ENCODE results near the gene JPH3. TPM values are rescaled to one million over a fixed set of nuclear protein-coding genes. Genes with fewer than 3 reads are reported as not detected.

The JPH3 gene
- total RNA-seq, 1 experiment from 2014 or later = 1.4 TPM

- H3K4me3 ChIP-seq (ENCODE audit: low read depth, low read length, poor library complexity, severe bottlenecking) = no peak overlapping the region
- intact Hi-C loops (cut with micrococcal nuclease; ENCODE audit: unreplicated experiment) = no loop called here
- POLR2A ChIA-PET (ENCODE audit: low non-redundant PET) = no interaction called here
- H3K36me3 ChIP-seq (ENCODE audit: insufficient read depth, low read length, poor library complexity, severe bottlenecking) = no peaks in the 10 kb centered on the region
- CTCF ChIA-PET = interaction anchor here (0.6 kb wide), 1 partner anchor 18 kb away, joined by 5 read pairs; no protein-coding TSS in a partner anchor
- no peak overlapping the region for H3K27ac ChIP-seq (ENCODE audit: low read depth, low read length, poor library complexity, severe bottlenecking)
- H3K4me1 ChIP-seq (ENCODE audit: insufficient read depth, low read length, poor library complexity, severe bottlenecking) = no peaks in the 10 kb centered on the region
- TF ChIP-seq CTCF (conservative IDR thresholded peaks at IDR 0.05; ENCODE audit: low read depth, low read length) (no peak), EZH2 (IDR thresholded peaks at IDR 0.05; ENCODE audit: borderline replicate concordance, low read depth, low read length, poor library complexity, severe bottlenecking) (no peak)
- no peaks in the 10 kb centered on the region for H3K27me3 ChIP-seq (replicated peaks; ENCODE audit: insufficient read depth, low read depth, low read length, poor library complexity)
- DNase-seq (ENCODE audit: low spot score) = no peak
- BruUV-seq (replicated peaks) = no TSS peak
- no peaks in the 10 kb centered on the region for H3K9me3 ChIP-seq (ENCODE audit: low read depth, low read length, poor library complexity, severe bottlenecking)
Observed at GRCh38 chr16:87562201-87562600, 40.1 kb upstream of the JPH3 start.

- CTCF ChIA-PET = no interaction called here
- Histone ChIP-seq H3K4me3 (ENCODE audit: low read depth, low read length, poor library complexity, severe bottlenecking) (no peak overlapping the region), H3K4me1 (ENCODE audit: insufficient read depth, low read length, poor library complexity, severe bottlenecking) (no peaks in the 10 kb centered on the region), H3K9me3 (ENCODE audit: low read depth, low read length, poor library complexity, severe bottlenecking) (no peaks in the 10 kb centered on the region), H3K27ac (ENCODE audit: low read depth, low read length, poor library complexity, severe bottlenecking) (no peak overlapping the region), H3K36me3 (ENCODE audit: insufficient read depth, low read length, poor library complexity, severe bottlenecking) (no peaks in the 10 kb centered on the region), H3K27me3 (replicated peaks; ENCODE audit: insufficient read depth, low read depth, low read length, poor library complexity) (no peaks in the 10 kb centered on the region)
- BruUV-seq (replicated peaks) = no TSS peak
- no peak for TF ChIP-seq CTCF (conservative IDR thresholded peaks at IDR 0.05; ENCODE audit: low read depth, low read length)
- TF ChIP-seq EZH2 (IDR thresholded peaks at IDR 0.05; ENCODE audit: borderline replicate concordance, low read depth, low read length, poor library complexity, severe bottlenecking) = no peak
- intact Hi-C loops (cut with micrococcal nuclease; ENCODE audit: unreplicated experiment) = no loop called here
- DNase-seq (ENCODE audit: low spot score) = no peak
- POLR2A ChIA-PET (ENCODE audit: low non-redundant PET) = no interaction called here
Observed at GRCh38 chr16:87563022-87563421, 39.3 kb upstream of the JPH3 start.

- DNase-seq (ENCODE audit: low spot score) = no peak
- no peak for TF ChIP-seq CTCF (conservative IDR thresholded peaks at IDR 0.05; ENCODE audit: low read depth, low read length)
- TF ChIP-seq EZH2 (IDR thresholded peaks at IDR 0.05; ENCODE audit: borderline replicate concordance, low read depth, low read length, poor library complexity, severe bottlenecking) = no peak
- Histone ChIP-seq H3K36me3 (ENCODE audit: insufficient read depth, low read length, poor library complexity, severe bottlenecking) (no peaks in the 10 kb centered on the region), H3K4me3 (ENCODE audit: low read depth, low read length, poor library complexity, severe bottlenecking) (no peak overlapping the region), H3K27me3 (replicated peaks; ENCODE audit: insufficient read depth, low read depth, low read length, poor library complexity) (no peaks in the 10 kb centered on the region), H3K4me1 (ENCODE audit: insufficient read depth, low read length, poor library complexity, severe bottlenecking) (no peaks in the 10 kb centered on the region), H3K27ac (ENCODE audit: low read depth, low read length, poor library complexity, severe bottlenecking) (no peak overlapping the region), H3K9me3 (ENCODE audit: low read depth, low read length, poor library complexity, severe bottlenecking) (no peaks in the 10 kb centered on the region)
- no TSS peak for BruUV-seq (replicated peaks)
- intact Hi-C loops (cut with micrococcal nuclease; ENCODE audit: unreplicated experiment) = no loop called here
- ChIA-PET POLR2A (ENCODE audit: low non-redundant PET) (no interaction called here), CTCF (no interaction called here)
Observed at GRCh38 chr16:87563714-87564523, 38.4 kb upstream of the JPH3 start.

Data from A673 (cell line).